B cell (primary cell): ENCODE results near the gene EP400.

Experiments used
- EZH2 ChIP-seq: IDR thresholded peaks from 2 replicates; pipeline ENCODE4 v1.6.1; 2012; ENCODE audit warnings: borderline replicate concordance, low read depth, mild to moderate bottlenecking, moderate library complexity, low read length; ENCODE audit not compliant: insufficient read depth, poor library complexity, severe bottlenecking
- TF ChIP-seq, protein P1 (sequence below): fragments of 200-600 bp; IDR thresholded peaks from one replicate; pipeline ENCODE4 v1.8.0; 2022; ENCODE audit warnings: antibody characterized with exemption, mild to moderate bottlenecking

DNA sequence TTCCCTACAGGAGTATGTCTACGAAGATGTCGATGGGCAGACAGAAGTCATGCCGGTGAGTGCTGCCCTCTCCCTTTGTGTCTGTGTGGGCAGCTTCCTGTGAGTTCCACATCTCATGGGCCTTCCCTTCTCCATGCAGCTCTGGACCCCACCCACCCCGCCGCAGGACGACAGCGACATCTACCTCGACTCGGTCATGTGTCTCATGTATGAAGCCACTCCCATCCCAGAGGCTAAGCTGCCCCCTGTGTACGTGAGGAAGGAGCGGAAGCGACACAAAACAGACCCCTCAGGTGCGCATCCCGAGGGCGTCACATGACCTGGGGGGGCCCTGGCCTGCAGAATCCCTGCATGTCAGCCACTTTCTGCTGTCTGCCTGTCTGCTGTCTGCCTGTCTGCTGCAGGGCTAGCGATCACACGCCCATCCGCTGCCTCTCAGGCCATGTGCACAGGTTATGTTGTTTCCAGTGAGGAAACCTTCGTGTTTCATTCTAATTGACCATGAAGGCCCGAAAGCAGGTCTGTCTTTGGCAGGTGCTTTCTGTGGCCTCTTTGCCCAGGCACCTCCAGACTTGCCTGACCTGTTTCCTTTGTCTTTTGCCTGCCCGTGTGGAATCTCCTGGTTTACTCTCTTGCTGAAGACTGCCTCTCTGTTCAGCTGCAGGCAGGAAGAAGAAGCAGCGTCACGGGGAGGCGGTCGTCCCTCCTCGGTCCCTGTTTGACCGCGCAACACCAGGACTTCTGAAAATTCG lies 95.1 kb downstream of the EP400 start:
- no peak for TF ChIP-seq EZH2
- TF ChIP-seq, protein P1, sequence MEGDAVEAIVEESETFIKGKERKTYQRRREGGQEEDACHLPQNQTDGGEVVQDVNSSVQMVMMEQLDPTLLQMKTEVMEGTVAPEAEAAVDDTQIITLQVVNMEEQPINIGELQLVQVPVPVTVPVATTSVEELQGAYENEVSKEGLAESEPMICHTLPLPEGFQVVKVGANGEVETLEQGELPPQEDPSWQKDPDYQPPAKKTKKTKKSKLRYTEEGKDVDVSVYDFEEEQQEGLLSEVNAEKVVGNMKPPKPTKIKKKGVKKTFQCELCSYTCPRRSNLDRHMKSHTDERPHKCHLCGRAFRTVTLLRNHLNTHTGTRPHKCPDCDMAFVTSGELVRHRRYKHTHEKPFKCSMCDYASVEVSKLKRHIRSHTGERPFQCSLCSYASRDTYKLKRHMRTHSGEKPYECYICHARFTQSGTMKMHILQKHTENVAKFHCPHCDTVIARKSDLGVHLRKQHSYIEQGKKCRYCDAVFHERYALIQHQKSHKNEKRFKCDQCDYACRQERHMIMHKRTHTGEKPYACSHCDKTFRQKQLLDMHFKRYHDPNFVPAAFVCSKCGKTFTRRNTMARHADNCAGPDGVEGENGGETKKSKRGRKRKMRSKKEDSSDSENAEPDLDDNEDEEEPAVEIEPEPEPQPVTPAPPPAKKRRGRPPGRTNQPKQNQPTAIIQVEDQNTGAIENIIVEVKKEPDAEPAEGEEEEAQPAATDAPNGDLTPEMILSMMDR = no peak
